ENCODE results near the gene NRAP. TPM values are rescaled to one million over a fixed set of nuclear protein-coding genes. Genes with fewer than 3 reads are reported as not detected.

The NRAP gene
- total RNA-seq, 1 donor, result under 0.01 TPM

GRCh38 chr10:113572520-113573290 lies 91.1 kb downstream of the NRAP start:
- TF ChIP-seq CTCF (IDR thresholded peaks at IDR 0.05; ENCODE audit: insufficient read depth, low read depth, low read length), result no peak
- no peak overlapping the region for H3K4me3 ChIP-seq (ENCODE audit: low read depth, low read length)
- no peak for DNase-seq (ENCODE audit: low read depth)

GRCh38 chr10:113569576-113569975 lies 94.3 kb downstream of the NRAP start:
- H3K4me3 ChIP-seq (ENCODE audit: low read depth, low read length), result no peak overlapping the region
- DNase-seq (ENCODE audit: low read depth), result no peak
- TF ChIP-seq CTCF (IDR thresholded peaks at IDR 0.05; ENCODE audit: insufficient read depth, low read depth, low read length), result no peak

GRCh38 chr10:113566888-113567287 lies 97.0 kb downstream of the NRAP start:
- no peak for TF ChIP-seq CTCF (IDR thresholded peaks at IDR 0.05; ENCODE audit: insufficient read depth, low read depth, low read length)
- no peak overlapping the region for H3K4me3 ChIP-seq (ENCODE audit: low read depth, low read length)
- DNase-seq (ENCODE audit: low read depth), result no peak

- H3K4me3 ChIP-seq (ENCODE audit: low read depth, low read length), result no peak overlapping the region
- DNase-seq (ENCODE audit: low read depth), result no peak
- no peak for TF ChIP-seq CTCF (IDR thresholded peaks at IDR 0.05; ENCODE audit: insufficient read depth, low read depth, low read length)
Measured at GRCh38 chr10:113565364-113565763, 98.5 kb downstream of the NRAP start.

- H3K4me3 ChIP-seq (ENCODE audit: low read depth, low read length), result peak overlapping the region; percentile 57
Measured at GRCh38 chr10:113563306-113564088, 100.3 kb downstream of the NRAP start.

GRCh38 chr10:113562704-113563103 lies 101.1 kb downstream of the NRAP start:
- no peak for DNase-seq (ENCODE audit: low read depth)
- H3K4me3 ChIP-seq (ENCODE audit: low read depth, low read length), result no peak overlapping the region
- TF ChIP-seq CTCF (IDR thresholded peaks at IDR 0.05; ENCODE audit: insufficient read depth, low read depth, low read length), result no peak

More at GRCh38 chr10:113563306-113564088, 100.3 kb downstream of the NRAP start:
- peak; percentile 98 for TF ChIP-seq CTCF (IDR thresholded peaks at IDR 0.05; ENCODE audit: insufficient read depth, low read depth, low read length)
- DNase-seq (ENCODE audit: low read depth), result peak; percentile 59
